Heart right ventricle (tissue), 16 donors: Measurements from ENCODE around the gene PPP1R27. TPM values are rescaled to one million over a fixed set of nuclear protein-coding genes. Genes with fewer than 3 reads are reported as not detected.

Experiments used
- ATAC-seq, 8 donors: fragments of 200-7000 bp; cut with Tn5 transposase; one replicate each; pipeline ENCODE4 v1.9.1; 2020; ENCODE audit warnings: mild to moderate bottlenecking in 8 of 8, moderate library complexity in 8 of 8, moderate number of reproducible peaks in 1 of 8
- DNase-seq, 2 donors: peaks; one replicate each; pipeline ENCODE4 v3.0.0-alpha.2; 2020
- H3K27ac ChIP-seq, 10 donors: fragments of 200-600 bp; sonication (generic) in 2 of 10; one replicate each; pipeline versions ENCODE4 v1.5.0 to v1.8.0; 2020 to 2022; ENCODE audit warnings: mild to moderate bottlenecking in 3 of 10
- H3K27me3 ChIP-seq, 7 donors: fragments of 200-600 bp; one replicate each; pipeline ENCODE4 v1.8.0; 2021 to 2022; ENCODE audit warnings: mild to moderate bottlenecking in 2 of 7
- H3K36me3 ChIP-seq, 9 donors: fragments of 200-600 bp; sonication (generic) in 1 of 9; one replicate each; pipeline versions ENCODE4 v1.5.0 to v1.8.0; 2020 to 2022; ENCODE audit warnings: mild to moderate bottlenecking in 2 of 9
- H3K4me1 ChIP-seq, 9 donors: fragments of 200-600 bp; sonication (generic) in 1 of 9; one replicate each; pipeline versions ENCODE4 v1.5.0 to v1.8.0; 2020 to 2022; ENCODE audit warnings: mild to moderate bottlenecking in 4 of 9
- H3K4me3 ChIP-seq, 10 donors: fragments of 200-600 bp; sonication (generic) in 2 of 10; one replicate each; pipeline versions ENCODE4 v1.5.0 to v1.8.0; 2020 to 2022; ENCODE audit warnings: mild to moderate bottlenecking in 7 of 10, moderate library complexity in 2 of 10
- H3K9me3 ChIP-seq, 11 donors: fragments of 200-600 bp in 10 of 11; sonication (generic) in 2 of 11; one replicate each; pipeline versions ENCODE4 v1.5.0 to v1.8.0; 2013 to 2022; ENCODE audit warnings: mild to moderate bottlenecking in 2 of 11, control low read depth in 1 of 11, moderate library complexity in 1 of 11
- WGBS, 2 donors: extraction: QIAGEN DNeasy Blood & Tissue Kit; methylation state at CpG; one replicate each; pipeline ENCODE4 v1.1.7; 2013; ENCODE audit warnings: inconsistent platforms in 1 of 2; 5-methylcytosine and 5-hydroxymethylcytosine counted together
- intact Hi-C, 10 donors: fragments of 100-400 bp; cut with DNase I; formaldehyde crosslinking; loops; one replicate each; pipeline versions ENCODE4 v1.11.1 to v1.14.2; 2022
- polyA plus RNA-seq, 2 donors: library from polyadenylated mRNA; stranded (reverse); fragments of 200-250 nt; gene quantifications; one replicate each; pipeline ENCODE4 v1.2.3, GENCODE V29; 2013
- total RNA-seq, 10 donors: library from RNA; stranded (reverse); fragmentation: NEBNext Ultra II Directional in 3 of 10; extraction: Animal tissue kit (Norgen Biotek cat#: 25700) in 3 of 10; gene quantifications; one replicate each; pipeline versions ENCODE4 v1.2.1 to v1.2.4, GENCODE V29; 2021 to 2023
- TF ChIP-seq, protein P1 (sequence below), 9 donors: fragments of 200-600 bp; sonication (generic) in 2 of 9; IDR thresholded peaks; one replicate each; pipeline versions ENCODE4 v1.5.0 to v1.8.0; 2021 to 2022; ENCODE audit warnings: antibody characterized with exemption in 9 of 9, mild to moderate bottlenecking in 5 of 9, moderate library complexity in 1 of 9
- donor health status: Arrhythmogenic right ventricular cardiomyopathy.
- donor health status: ischemic (EF 13 %, LVEDD 7.1; RV severe dilation, severe dysfunction).
- donor health status: healthy with polysubstance abuse.
- donor health status: DM: no; HTN: yes; CAD: no.
- donor health status: DM: no; HTN: no; CAD: no.
- donor health status: ischemic (EF 25% LVEDD 6.9; RV normal size, moderate dysfunction).
- donor health status: ischemic (EF 25% LVEDD 5.7; RV mildly dilated, moderate dysfunction).
- donor health status: healthy.
- donor health status: DM: yes; HTN: yes; CAD: no.
- donor health status: Ischemic cardiomyopathy.
- donor health status: ischemic (EF 35%, LVEDD 5.7; RV mildly dilated, moderate dysfunction).
- donor health status: nonischemic (EF 11% LVEDD 7.7; RV severe dilation, severe dysfunction).
- donor health status: DM: yes; HTN: yes; CAD: no.
- donor health status: PGD.
- donor health status: ischemic (EF 29% LVEDD 5.4; RV normal size, mild dysfunction).
- donor health status: nonischemic (EF 23%, LVEDD 6.1; RV moderate dilation, normal function).

PPP1R27 gene
- total and polyA plus RNA-seq, 12 donors, result 0.14 to 0.31 TPM; not detected in 10

DNA sequence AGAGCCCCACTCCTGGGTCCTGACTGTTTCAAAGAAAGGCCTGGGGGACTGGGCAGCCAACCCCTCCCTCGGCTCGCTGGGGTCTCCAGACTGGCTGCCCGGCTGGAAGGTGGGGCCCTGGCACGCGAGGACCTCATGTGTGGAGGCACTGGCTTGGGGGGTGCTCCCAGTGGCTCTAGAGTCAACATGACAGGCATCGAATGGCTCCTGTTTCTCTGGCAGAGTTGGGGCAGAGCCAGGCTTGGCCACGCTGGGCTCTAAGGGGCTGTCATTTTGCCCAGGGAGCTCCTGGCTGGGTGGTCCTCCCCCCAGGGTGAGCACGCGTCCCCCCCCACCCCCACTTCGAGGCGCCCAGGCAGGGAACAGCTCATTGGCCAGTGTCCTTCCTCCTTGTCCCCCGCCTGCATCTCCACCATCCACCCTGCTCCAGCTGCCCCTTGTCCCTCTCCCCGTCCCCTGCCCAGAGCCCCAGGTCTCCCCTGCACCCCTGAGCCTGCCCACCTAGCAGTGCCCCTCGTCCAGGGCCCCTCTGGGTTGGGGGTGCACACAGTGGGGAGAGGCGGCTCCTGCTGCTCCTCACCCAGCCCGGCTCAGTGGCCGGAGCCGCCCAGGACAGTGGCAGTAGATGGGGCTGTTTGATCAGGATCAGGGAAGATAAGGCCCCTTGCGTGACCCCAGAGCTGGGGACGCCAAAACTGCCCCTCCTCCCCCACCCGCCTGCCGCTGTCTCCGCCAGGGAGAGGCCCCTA is 28.2 kb downstream of the PPP1R27 start:
- ATAC-seq, result peak in 2 of 8 donors; percentile 6 to 7
- no peak overlapping the region for H3K4me3 ChIP-seq
- TF ChIP-seq, protein P1, sequence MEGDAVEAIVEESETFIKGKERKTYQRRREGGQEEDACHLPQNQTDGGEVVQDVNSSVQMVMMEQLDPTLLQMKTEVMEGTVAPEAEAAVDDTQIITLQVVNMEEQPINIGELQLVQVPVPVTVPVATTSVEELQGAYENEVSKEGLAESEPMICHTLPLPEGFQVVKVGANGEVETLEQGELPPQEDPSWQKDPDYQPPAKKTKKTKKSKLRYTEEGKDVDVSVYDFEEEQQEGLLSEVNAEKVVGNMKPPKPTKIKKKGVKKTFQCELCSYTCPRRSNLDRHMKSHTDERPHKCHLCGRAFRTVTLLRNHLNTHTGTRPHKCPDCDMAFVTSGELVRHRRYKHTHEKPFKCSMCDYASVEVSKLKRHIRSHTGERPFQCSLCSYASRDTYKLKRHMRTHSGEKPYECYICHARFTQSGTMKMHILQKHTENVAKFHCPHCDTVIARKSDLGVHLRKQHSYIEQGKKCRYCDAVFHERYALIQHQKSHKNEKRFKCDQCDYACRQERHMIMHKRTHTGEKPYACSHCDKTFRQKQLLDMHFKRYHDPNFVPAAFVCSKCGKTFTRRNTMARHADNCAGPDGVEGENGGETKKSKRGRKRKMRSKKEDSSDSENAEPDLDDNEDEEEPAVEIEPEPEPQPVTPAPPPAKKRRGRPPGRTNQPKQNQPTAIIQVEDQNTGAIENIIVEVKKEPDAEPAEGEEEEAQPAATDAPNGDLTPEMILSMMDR (IDR thresholded peaks at IDR 0.05), result no peak
- H3K27me3 ChIP-seq, result peaks cover 34 to 87% (median 83%) of the 10 kb centered on the region in 7 donors
- H3K36me3 ChIP-seq, result no peaks in the 10 kb centered on the region
- H3K4me1 ChIP-seq, result peaks cover 0 to 18% (median 9%) of the 10 kb centered on the region in 9 donors
- H3K27ac ChIP-seq, result no peak overlapping the region
- no peaks in the 10 kb centered on the region for H3K9me3 ChIP-seq
- intact Hi-C loops, result no loop called here
- 27 to 28% methylated on average over 23 of the region's 23 CpGs for WGBS, 2 donors
- DNase-seq, result no peak

- DNase-seq, result no peak
- intact Hi-C loops, result no loop called here
- no peak overlapping the region for H3K4me3 ChIP-seq
- H3K36me3 ChIP-seq, result no peaks in the 10 kb centered on the region
- WGBS, 2 donors, result 69 to 70% methylated on average over 18 of the region's 18 CpGs
- H3K4me1 ChIP-seq, result peaks cover 0 to 18% (median 9%) of the 10 kb centered on the region in 9 donors
- ATAC-seq, result no peak
- no peaks in the 10 kb centered on the region for H3K9me3 ChIP-seq
- peaks cover 34 to 87% (median 82%) of the 10 kb centered on the region in 7 donors for H3K27me3 ChIP-seq
- TF ChIP-seq, protein P1 (IDR thresholded peaks at IDR 0.05), result no peak
- H3K27ac ChIP-seq, result no peak overlapping the region
Observed at GRCh38 chr17:81805707-81806460, 29.0 kb downstream of the PPP1R27 start.

DNA sequence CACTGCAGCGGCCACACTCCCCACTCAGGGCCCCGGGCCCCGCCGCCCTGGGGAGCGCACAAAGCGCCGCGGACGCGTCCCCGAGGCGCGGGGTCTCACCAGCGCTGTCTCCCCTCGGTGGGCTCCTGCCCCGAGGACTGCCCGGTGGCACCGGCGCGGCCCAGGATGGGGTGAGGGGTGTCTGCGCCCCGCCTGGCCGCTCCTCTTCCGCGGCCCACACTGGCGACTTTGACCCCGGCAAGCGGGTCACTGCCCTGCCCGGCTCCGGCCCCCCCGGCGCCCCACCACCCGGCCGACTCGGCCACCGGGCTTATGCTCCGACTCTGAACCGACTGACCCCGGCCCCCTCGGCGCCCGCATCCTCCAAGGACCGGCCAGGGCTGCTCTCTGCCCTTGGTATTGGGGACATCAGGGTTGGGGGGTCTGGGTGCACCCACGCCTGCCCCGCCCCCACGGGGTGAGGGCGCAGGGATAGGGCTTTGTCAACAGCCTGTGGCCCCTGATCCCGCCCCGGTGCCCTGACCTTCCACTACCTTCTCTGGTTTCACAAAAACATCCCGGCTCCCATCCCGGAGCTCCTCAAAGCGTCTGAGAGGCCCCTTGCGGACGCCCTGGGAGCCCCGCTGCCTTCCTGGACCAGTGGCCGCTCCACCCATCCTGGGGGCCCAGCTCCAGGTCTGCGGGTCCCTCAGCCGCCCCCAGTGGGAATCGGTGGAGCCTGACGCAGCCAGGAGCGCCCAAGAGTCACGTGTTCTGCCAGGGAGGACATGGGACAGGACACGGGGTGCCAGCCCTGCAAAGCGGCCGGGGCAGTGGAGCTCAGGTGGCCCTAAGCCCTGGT is 30.1 kb downstream of the PPP1R27 start:
- DNase-seq, result no peak
- Histone ChIP-seq H3K36me3 (no peaks in the 10 kb centered on the region), H3K27ac (no peak overlapping the region), H3K9me3 (no peaks in the 10 kb centered on the region), H3K4me3 (peak overlapping the region in 2 of 10 donors; percentile 8 to 16), H3K27me3 (peaks cover 34 to 86% (median 82%) of the 10 kb centered on the region in 7 donors), H3K4me1 (peaks cover 0 to 18% (median 9%) of the 10 kb centered on the region in 9 donors)
- 5 to 6% methylated on average over 50 to 65 of the region's 65 CpGs for WGBS, 2 donors
- peak in 1 of 8 donors; percentile 7 for ATAC-seq
- intact Hi-C loops, result no loop called here
- TF ChIP-seq, protein P1 (IDR thresholded peaks at IDR 0.05), result no peak
